ENCODE measurements around the gene S100A13.
A peak's percentile ranks its signal among the peaks of the same experiment; 100 is the strongest.

The S100A13 gene

GRCh38 chr1:153662269-153662668 is 35.0 kb upstream of the S100A13 start:
- no peak for ATAC-seq

GRCh38 chr1:153661111-153661708 is 33.9 kb upstream of the S100A13 start:
- TF ChIP-seq BACH2 (CRISPR knock-in tag; IDR thresholded peaks at IDR 0.05; ENCODE audit: borderline replicate concordance) (no peak), CREB5 (CRISPR knock-in tag; IDR thresholded peaks at IDR 0.05; ENCODE audit: low read depth) (0 out of 2 replicates have a peak, but pooled peaks have one; percentile 35), TSHZ2 (CRISPR knock-in tag; IDR thresholded peaks at IDR 0.05) (no peak), POU6F1 (CRISPR knock-in tag; IDR thresholded peaks at IDR 0.05; ENCODE audit: borderline replicate concordance, low read depth) (no peak), TOX (CRISPR knock-in tag; IDR thresholded peaks at IDR 0.05; ENCODE audit: borderline replicate concordance) (0 out of 2 replicates have a peak, but pooled peaks have one; percentile 32), OSR1 (CRISPR knock-in tag; IDR thresholded peaks at IDR 0.05) (no peak), TCF4 (CRISPR knock-in tag; IDR thresholded peaks at IDR 0.05; ENCODE audit: borderline replicate concordance) (no peak), CSDC2 (CRISPR knock-in tag; IDR thresholded peaks at IDR 0.05) (no peak)
- no peak for ATAC-seq

More at GRCh38 chr1:153662269-153662668, 35.0 kb upstream of the S100A13 start:
- TF ChIP-seq SNAI2 (CRISPR knock-in tag; IDR thresholded peaks at IDR 0.05) = no peak
- no peak for TF ChIP-seq ZNF565 (CRISPR knock-in tag; conservative IDR thresholded peaks at IDR 0.05; ENCODE audit: low read depth)
- no peak for TF ChIP-seq OSR1 (CRISPR knock-in tag; IDR thresholded peaks at IDR 0.05)
- no peak for TF ChIP-seq POU6F1 (CRISPR knock-in tag; IDR thresholded peaks at IDR 0.05; ENCODE audit: borderline replicate concordance, low read depth)
- no peak for TF ChIP-seq ZC3H10 (CRISPR knock-in tag; IDR thresholded peaks at IDR 0.05)
- no peak for TF ChIP-seq TOX (CRISPR knock-in tag; IDR thresholded peaks at IDR 0.05; ENCODE audit: borderline replicate concordance)
- TF ChIP-seq ZFP3 (CRISPR knock-in tag; IDR thresholded peaks at IDR 0.05) = no peak
- TF ChIP-seq TCF4 (CRISPR knock-in tag; IDR thresholded peaks at IDR 0.05; ENCODE audit: borderline replicate concordance) = no peak
- no peak for TF ChIP-seq ARNTL (CRISPR knock-in tag; IDR thresholded peaks at IDR 0.05; ENCODE audit: borderline replicate concordance, low read depth)
- TF ChIP-seq CSRNP3 (CRISPR knock-in tag; IDR thresholded peaks at IDR 0.05) = no peak
- TF ChIP-seq CREB5 (CRISPR knock-in tag; IDR thresholded peaks at IDR 0.05; ENCODE audit: low read depth) = no peak
- TF ChIP-seq BACH2 (CRISPR knock-in tag; IDR thresholded peaks at IDR 0.05; ENCODE audit: borderline replicate concordance) = no peak
- no peak for TF ChIP-seq CSDC2 (CRISPR knock-in tag; IDR thresholded peaks at IDR 0.05)
- no peak for TF ChIP-seq PPARA (CRISPR knock-in tag; IDR thresholded peaks at IDR 0.05; ENCODE audit: borderline replicate concordance)
- TF ChIP-seq ZFP30 (CRISPR knock-in tag; IDR thresholded peaks at IDR 0.05) = no peak
- no peak for TF ChIP-seq TSHZ2 (CRISPR knock-in tag; IDR thresholded peaks at IDR 0.05)
- no peak for TF ChIP-seq RARB (CRISPR knock-in tag; IDR thresholded peaks at IDR 0.05)
- no peak for TF ChIP-seq ZNF70 (CRISPR knock-in tag; IDR thresholded peaks at IDR 0.05)
- TF ChIP-seq ESRRG (CRISPR knock-in tag; IDR thresholded peaks at IDR 0.05) = no peak
